IPS-11a (cell line): ENCODE results near the gene VPS41.

ENCODE experiments used
- H3K4me3 ChIP-seq: one replicate; pipeline ENCODE4 v1.5.1; 2013; ENCODE audit warnings: low read depth, low read length, control low read depth

Gene VPS41

GRCh38 chr7:38675494-38676106 is 233.4 kb downstream of the VPS41 start:
- no peak overlapping the region for H3K4me3 ChIP-seq

- no peak overlapping the region for H3K4me3 ChIP-seq
Observed at GRCh38 chr7:38674513-38674912, 234.5 kb downstream of the VPS41 start.

GRCh38 chr7:38673795-38674194 is 235.2 kb downstream of the VPS41 start:
- no peak overlapping the region for H3K4me3 ChIP-seq
